ENCODE results near the gene ANKRD26.
"Not testable (repeated sequence)": the region's sequence is repeated elsewhere in the genome, so short reads cannot be mapped to it uniquely, and the experiment has no call there.

Gene ANKRD26

DNA sequence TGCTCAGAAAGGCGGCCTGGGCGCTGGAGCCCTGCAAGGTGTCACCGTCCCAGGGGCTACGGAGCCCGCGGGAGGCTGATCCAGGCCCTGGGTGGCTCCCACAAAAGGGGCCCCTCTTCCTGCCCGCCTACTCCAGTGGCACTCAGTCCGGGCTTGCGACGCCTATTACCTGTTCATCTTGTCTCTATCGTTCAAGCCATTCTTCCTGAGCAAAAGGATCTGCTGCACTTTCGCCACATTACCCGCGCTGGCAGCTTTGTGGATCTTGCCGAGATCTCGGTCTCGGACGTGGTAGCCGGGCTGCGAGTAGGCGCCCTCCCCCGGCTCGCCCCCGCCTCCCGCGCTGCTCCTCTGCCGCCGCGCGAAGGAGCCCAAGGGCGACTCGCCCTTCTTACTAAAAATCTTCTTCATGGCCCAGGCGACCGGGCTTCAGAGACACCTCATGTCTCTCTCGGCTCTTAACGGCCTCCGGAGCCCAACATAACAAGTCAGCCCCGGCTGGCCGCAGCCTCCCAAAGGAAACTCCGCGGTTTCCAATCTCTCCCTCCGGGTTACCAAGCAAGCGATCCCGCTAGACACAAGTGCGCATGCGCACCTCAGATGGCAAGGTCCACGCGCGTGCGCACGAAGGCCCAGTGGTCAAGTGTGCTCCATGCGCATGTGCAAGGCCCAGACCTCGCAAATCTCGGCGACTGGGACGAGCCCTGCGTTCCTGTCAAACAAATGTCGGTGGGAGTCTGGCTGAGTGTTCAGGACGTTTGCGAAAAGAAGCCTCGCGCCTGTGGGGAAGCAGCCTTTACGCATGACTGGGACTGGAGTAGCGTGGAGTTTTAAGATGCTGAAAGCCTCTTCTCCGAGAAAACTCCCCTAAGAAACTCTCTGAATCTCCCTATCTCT is at the start of gene ANKRD26:
TSS of gene ANKRD26 (minus strand) at position 579 of the 897 bp plus-strand sequence. CDS start at position 411, 168 bp downstream.
- peak; percentile 91 to 95 for DNase-seq (ENCODE audit: low read depth in 2 of 2)

DNA sequence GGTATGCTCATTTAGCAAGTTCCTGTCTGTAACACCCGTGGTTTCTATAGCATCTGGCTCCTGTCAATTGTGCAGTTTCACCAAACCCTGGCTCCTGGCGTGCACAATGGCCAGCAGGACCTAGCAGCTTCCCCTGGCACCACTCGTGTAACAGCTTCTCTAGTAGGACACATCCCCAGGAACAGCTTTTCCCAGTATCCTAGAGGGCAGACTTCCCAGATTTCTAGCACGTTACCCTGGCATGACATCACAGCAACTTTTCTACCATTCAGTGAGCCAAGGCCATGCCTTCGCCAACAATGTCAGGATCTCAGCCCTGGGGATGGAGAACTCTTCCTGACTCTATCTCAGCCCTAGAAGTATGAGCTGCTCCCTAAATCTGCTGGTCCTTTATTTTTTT is 47.4 kb upstream of the ANKRD26 start:
- no peak for DNase-seq (ENCODE audit: low read depth in 2 of 2)

DNA sequence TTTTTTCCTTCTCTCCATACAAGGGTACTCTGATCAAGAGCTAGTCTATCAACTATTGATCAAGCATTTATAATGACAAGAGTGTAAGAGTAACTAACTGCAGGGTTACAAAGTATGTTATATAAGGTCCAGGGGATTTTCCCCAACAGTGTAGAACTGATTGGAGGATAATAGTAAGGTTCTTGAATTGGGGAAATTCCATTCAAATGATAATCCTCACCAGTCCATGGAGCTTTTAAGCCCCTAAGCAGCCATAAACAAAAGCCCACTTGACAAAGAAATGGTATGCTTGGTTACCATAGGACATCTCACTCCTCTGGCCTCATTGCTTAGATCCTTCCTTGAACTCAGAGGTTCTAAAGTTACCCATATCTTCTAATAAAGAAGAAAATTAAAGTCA is 45.6 kb upstream of the ANKRD26 start:
- DNase-seq (ENCODE audit: low read depth in 2 of 2), result no peak

- no peak for DNase-seq (ENCODE audit: low read depth in 2 of 2)
These were observed 43.4 kb upstream of the ANKRD26 start for GRCh38 chr10:27143686-27144085.

- no peak for DNase-seq (ENCODE audit: low read depth in 2 of 2)
These were observed 38.0 kb upstream of the ANKRD26 start for GRCh38 chr10:27138277-27138676.

GRCh38 chr10:27134371-27134770 is 34.1 kb upstream of the ANKRD26 start:
- DNase-seq (ENCODE audit: low read depth in 2 of 2), result no peak

DNA sequence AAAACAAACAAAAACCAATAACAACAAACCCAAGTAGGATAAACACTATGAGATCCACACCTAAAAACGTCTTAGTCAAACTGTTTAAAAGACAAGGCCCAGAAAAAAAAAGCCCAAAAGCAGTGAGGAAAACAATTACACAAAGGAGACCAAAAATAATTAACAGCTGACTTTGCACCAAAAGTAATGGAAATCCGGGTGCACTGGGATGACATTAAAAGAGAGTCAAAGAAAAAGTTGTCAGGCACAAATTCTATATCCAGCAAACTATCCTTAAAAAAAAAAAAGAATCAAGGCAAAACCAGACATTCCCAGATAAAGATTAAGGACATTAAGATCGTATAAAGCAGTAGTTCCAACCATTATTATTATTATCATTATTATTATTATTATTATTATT is 7.9 kb upstream of the ANKRD26 start:
- DNase-seq (ENCODE audit: low read depth in 2 of 2), result no peak

DNA sequence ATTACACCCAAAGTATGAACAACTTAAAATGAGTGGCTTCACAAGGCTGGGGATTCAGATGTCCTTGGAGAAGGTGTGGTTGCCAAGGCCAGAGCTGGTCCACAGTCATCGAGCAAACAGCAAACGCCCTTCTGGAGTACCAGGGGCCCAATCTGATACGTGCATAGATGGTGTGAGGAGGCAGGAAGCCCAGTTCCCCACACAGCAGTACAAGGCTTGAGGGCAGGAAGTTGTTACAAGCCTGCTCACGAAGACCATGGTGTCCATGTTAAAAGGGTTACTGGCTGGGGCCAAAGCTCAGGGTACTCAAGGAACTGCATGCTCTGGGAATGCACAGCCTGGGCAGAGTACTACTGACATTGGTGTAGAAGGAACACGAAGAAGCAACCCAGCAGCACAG is 4.6 kb upstream of the ANKRD26 start:
- DNase-seq (ENCODE audit: low read depth in 2 of 2), result no peak

DNA sequence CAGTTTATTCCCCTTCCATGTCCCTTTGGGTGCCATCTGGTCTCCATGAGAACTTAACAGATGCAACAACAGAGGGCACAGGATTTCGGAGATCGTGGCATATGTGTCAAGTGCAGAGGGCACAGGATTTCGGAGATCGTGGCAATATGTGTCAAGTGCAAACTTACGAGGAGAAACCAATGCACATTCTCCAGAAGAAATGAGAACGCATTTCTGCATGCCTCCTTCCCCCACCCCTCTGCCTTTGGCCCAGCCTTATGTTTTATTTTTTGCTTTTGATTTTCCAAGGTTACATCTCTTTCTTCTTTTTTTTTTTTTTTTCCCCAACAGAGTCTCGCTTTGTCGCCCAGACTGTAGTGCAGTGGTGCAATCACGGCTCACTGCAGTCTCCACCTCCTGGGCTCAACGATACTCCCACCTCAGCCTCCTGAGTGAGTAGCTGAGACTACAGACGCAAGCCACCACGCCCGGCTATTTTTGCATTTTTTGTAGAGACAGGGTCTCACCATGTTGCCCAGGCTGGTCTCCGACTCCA is 586 bp upstream of the ANKRD26 start:
- peak in 1 of 2 donors; percentile 8 for DNase-seq (ENCODE audit: low read depth in 2 of 2)

- no peak for DNase-seq (ENCODE audit: low read depth in 2 of 2)
These were observed 846 bp downstream of the ANKRD26 start for GRCh38 chr10:27099448-27099847.

GRCh38 chr10:27088119-27089044 is 11.9 kb downstream of the ANKRD26 start:
- DNase-seq (ENCODE audit: low read depth in 2 of 2), result no peak

- no peak for DNase-seq (ENCODE audit: low read depth in 2 of 2)
These were observed 27.7 kb downstream of the ANKRD26 start for GRCh38 chr10:27072436-27073114.

DNA sequence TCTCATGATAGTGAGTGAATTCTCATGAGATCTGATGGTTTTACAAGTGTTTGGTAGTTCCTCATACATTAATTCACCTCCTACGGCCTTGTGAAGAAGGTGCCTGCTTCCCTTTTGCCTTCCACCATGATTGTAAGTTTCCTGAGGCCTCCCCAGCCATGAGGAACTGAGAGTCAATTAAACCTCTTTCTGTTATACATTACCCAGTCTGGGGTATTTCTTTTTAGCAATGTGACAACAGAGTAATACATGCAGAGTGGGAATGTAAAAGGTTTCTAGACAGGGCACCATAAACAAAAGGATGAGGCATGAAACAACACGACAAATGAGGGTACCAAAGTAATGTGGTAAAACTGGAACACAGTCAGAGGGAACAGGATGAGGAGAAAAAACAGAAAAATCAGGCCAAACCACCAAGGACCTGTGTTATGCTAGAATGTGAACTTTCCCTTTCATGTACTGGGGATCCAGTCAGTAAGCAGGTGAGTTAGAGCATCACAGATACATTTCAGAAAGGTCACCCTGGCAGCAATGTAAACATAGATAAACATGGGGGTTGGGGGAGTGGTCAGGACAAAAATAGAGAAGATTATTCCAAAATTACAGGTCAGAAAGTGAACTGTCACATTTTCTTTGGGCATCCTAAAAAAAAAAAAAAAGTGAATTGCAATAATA is 31.9 kb downstream of the ANKRD26 start:
- no peak for DNase-seq (ENCODE audit: low read depth in 2 of 2)

DNA sequence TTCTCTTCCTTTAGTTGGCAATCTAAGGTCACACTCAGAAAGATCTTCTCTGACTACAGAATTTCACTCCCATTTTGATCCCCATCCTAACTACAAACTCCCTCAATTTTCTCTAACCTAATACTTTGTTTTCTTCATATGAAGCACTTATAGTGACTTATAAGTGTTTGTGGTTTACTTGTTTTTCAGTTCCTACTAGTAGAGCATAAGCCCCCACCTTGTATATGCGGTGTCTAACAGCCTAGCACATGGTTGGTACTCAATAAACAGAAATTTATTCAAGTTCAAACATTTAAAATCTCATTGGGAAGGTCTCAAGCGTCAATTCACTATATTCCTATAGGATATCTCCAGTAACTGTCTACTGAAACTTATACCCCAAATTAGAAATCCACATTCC is 35.2 kb downstream of the ANKRD26 start:
- DNase-seq (ENCODE audit: low read depth in 2 of 2), result no peak

DNA sequence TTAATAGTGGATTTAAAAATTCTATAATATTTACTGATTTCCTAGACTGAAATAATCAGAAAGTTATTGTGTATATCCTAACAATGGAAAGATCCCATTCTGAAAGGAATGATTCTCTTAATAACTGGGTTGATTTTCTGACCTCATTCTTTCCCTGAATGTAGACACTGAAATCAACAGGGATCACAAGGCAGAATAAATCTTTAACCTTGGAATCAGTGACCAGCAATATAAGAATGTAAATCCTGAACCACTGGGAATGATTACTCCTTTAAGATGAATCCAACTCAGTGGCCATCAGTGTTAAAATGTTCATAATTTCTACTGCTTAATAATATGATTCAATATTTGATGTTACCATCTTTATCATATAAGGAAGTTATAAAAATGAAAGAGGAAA is 47.6 kb downstream of the ANKRD26 start:
- no peak for DNase-seq (ENCODE audit: low read depth in 2 of 2)

GRCh38 chr10:27045247-27045646 is 55.0 kb downstream of the ANKRD26 start:
- DNase-seq (ENCODE audit: low read depth in 2 of 2), result not testable (repeated sequence)

GRCh38 chr10:27041196-27041595 is 59.1 kb downstream of the ANKRD26 start:
- no peak for DNase-seq (ENCODE audit: low read depth in 2 of 2)

DNA sequence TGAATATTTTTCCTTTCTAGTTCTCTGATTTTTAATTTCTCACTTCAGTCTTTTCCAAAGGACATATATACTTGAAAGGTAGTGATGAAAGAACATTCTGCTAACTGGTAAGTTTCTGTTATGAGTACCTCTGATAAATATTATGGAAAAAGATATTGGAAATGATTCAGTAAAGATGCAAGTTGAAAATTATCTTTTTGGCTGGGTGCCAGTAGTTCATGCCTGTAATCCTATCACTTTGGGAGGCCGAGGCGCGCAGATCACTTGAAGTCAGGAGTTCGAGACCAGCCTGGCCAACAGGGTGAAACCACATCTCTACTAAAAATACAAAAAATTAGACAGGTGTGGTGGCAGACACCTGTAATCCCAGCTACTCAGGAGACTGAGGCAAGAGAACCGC is 62.1 kb downstream of the ANKRD26 start:
- no peak for DNase-seq (ENCODE audit: low read depth in 2 of 2)

DNA sequence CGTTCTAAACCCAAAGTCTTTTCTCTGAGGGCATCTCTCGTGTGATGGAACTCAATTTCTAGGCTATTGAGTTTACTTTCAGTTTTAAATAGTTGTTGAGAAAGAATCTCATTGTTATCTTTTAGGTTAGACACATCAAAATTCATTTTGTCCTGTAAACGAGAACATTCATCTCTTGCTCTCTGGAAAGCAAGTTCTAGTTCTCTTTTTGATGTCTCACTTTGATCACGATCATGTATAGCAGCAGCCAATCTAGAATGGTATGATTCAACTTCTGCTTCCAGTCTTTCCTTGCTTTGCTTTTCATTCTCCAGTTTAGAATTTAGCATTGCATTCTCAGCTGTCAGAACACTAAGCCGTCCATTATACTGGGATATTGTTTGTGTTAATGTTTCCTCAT is 65.1 kb downstream of the ANKRD26 start:
- DNase-seq (ENCODE audit: low read depth in 2 of 2), result no peak

DNA sequence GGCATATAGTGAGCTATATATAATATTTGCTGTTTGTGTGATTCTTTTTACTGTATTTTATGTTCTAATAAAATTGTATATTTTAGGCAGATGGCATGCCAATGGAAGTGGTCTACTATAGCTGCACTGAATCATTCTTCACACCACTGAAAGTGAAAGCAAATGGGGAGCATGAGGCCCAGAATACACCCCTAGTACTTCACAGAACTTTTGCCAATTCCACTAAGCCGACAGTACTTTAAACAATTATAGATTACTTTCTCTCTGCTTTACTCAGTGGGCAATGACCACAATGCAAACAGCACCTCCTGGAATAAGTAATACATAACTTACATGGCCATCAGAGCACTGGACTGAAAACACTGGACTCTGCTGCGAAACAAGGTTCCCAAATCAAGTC is 70.2 kb downstream of the ANKRD26 start:
- no peak for DNase-seq (ENCODE audit: low read depth in 2 of 2)

- no peak for DNase-seq (ENCODE audit: low read depth in 2 of 2)
These were observed 78.2 kb downstream of the ANKRD26 start for GRCh38 chr10:27022048-27022447.
